Esophagus (tissue), 2 donors: ENCODE measurements around the gene KHNYN. TPM values are rescaled to one million over a fixed set of nuclear protein-coding genes. Genes with fewer than 3 reads are reported as not detected.
"Not testable (repeated sequence)": the region's sequence is repeated elsewhere in the genome, so short reads cannot be mapped to it uniquely, and the experiment has no call there.

Experiments used
- H3K27ac ChIP-seq, 2 donors: one replicate each; pipeline ENCODE4 v1.5.1; 2013; ENCODE audit warnings: low read depth in 2 of 2, mild to moderate bottlenecking in 2 of 2, inconsistent platforms in 1 of 2, low read length in 1 of 2, moderate library complexity in 1 of 2
- H3K27me3 ChIP-seq, 2 donors: one replicate each; pipeline ENCODE4 v1.6.1; 2013; ENCODE audit warnings: low read length in 2 of 2, control low read depth in 1 of 2, mild to moderate bottlenecking in 1 of 2; ENCODE audit not compliant: insufficient read depth in 2 of 2, control insufficient read depth in 1 of 2
- H3K36me3 ChIP-seq, 2 donors: one replicate each; pipeline ENCODE4 v1.6.1; 2013; ENCODE audit warnings: low read length in 1 of 2; ENCODE audit not compliant: control insufficient read depth in 2 of 2, insufficient read depth in 2 of 2
- H3K4me1 ChIP-seq, 2 donors: one replicate each; pipeline ENCODE4 v1.6.1; 2013; ENCODE audit warnings: low read length in 1 of 2; ENCODE audit not compliant: control insufficient read depth in 2 of 2, insufficient read depth in 2 of 2
- H3K4me3 ChIP-seq, 2 donors: one replicate each; pipeline ENCODE4 v1.5.1; 2013; ENCODE audit warnings: low read length in 2 of 2, mild to moderate bottlenecking in 2 of 2, low read depth in 1 of 2, moderate library complexity in 1 of 2
- H3K9me3 ChIP-seq, 2 donors: one replicate each; pipeline ENCODE4 v1.6.1; 2013; ENCODE audit warnings: mild to moderate bottlenecking in 2 of 2, low read depth in 1 of 2, low read length in 1 of 2, moderate library complexity in 1 of 2; ENCODE audit not compliant: control insufficient read depth in 2 of 2, insufficient read depth in 1 of 2
- WGBS, 2 donors: extraction: QIAGEN DNeasy Blood & Tissue Kit; methylation state at CpG; one replicate each; pipeline ENCODE4 v1.1.7; 2013; 5-methylcytosine and 5-hydroxymethylcytosine counted together
- polyA plus RNA-seq, 2 donors: library from polyadenylated mRNA; stranded (reverse); fragments of 200-250 nt; gene quantifications; one replicate each; pipeline ENCODE4 v1.2.3, GENCODE V29; 2013
- donor health status: healthy with polysubstance abuse.
- donor health status: Bipolar disorder and iron deficiency.

KHNYN gene
- polyA plus RNA-seq: 10 to 100 TPM; 20.8 to 24.4 TPM

GRCh38 chr14:24429395-24430142 lies at the start of gene KHNYN, which contains the start of gene CBLN3:
KHNYN (plus strand) TSS chr14:24429954; CDS start chr14:24430731, 777 bp downstream.
CBLN3 (minus strand) TSS chr14:24429668; CDS start chr14:24429054, 614 bp downstream.
- peak within 1 kb of the TSS; percentile 99 for H3K27ac ChIP-seq
- H3K4me3 ChIP-seq: peak within 1 kb of the TSS; percentile 78 to 85
- peaks cover 4 to 19% of the 10 kb centered on the region in 2 donors for H3K36me3 ChIP-seq
- H3K27me3 ChIP-seq: no peaks in the 10 kb centered on the region
- H3K4me1 ChIP-seq: peaks cover 4 to 37% of the 10 kb centered on the region in 2 donors
- no peaks in the 10 kb centered on the region for H3K9me3 ChIP-seq
- 3 to 6% methylated on average over 46 to 57 of the region's 57 CpGs for WGBS, 2 donors

- Histone ChIP-seq H3K4me1 (peaks cover under 1 to 9% of the 10 kb centered on the region in 2 donors), H3K27ac (no peak overlapping the region), H3K4me3 (no peak overlapping the region), H3K27me3 (no peaks in the 10 kb centered on the region), H3K36me3 (no peaks in the 10 kb centered on the region), H3K9me3 (no peaks in the 10 kb centered on the region)
- WGBS, 2 donors: 60 to 67% methylated on average over 8 of the region's 8 CpGs
Observed at GRCh38 chr14:24381363-24382063, 48.2 kb upstream of the KHNYN start.

- Histone ChIP-seq H3K4me1 (peaks cover 0 to 9% of the 10 kb centered on the region in 2 donors), H3K36me3 (no peaks in the 10 kb centered on the region), H3K27me3 (no peaks in the 10 kb centered on the region), H3K9me3 (no peaks in the 10 kb centered on the region), H3K4me3 (no peak overlapping the region), H3K27ac (no peak overlapping the region)
- WGBS, 2 donors: 35 to 59% methylated on average over 4 of the region's 4 CpGs
Observed at GRCh38 chr14:24382064-24382371, 47.7 kb upstream of the KHNYN start.

GRCh38 chr14:24384169-24384568 lies 45.6 kb upstream of the KHNYN start:
- 80 to 88% methylated on average over 4 of the region's 4 CpGs for WGBS, 2 donors
- Histone ChIP-seq H3K36me3 (no peaks in the 10 kb centered on the region), H3K27ac (no peak overlapping the region), H3K9me3 (no peaks in the 10 kb centered on the region), H3K4me3 (no peak overlapping the region), H3K27me3 (no peaks in the 10 kb centered on the region), H3K4me1 (no peaks in the 10 kb centered on the region)

- no peak overlapping the region for H3K4me3 ChIP-seq
- H3K27me3 ChIP-seq: no peaks in the 10 kb centered on the region
- no peaks in the 10 kb centered on the region for H3K9me3 ChIP-seq
- no peak overlapping the region for H3K27ac ChIP-seq
- H3K4me1 ChIP-seq: no peaks in the 10 kb centered on the region
- no peaks in the 10 kb centered on the region for H3K36me3 ChIP-seq
- 80 to 82% methylated on average over 4 of the region's 4 CpGs for WGBS, 2 donors
Observed at GRCh38 chr14:24385524-24385923, 44.2 kb upstream of the KHNYN start.

- 87 to 88% methylated on average over 2 of the region's 2 CpGs for WGBS, 2 donors
- Histone ChIP-seq H3K9me3 (no peaks in the 10 kb centered on the region), H3K36me3 (no peaks in the 10 kb centered on the region), H3K4me3 (no peak overlapping the region), H3K27me3 (no peaks in the 10 kb centered on the region), H3K27ac (no peak overlapping the region), H3K4me1 (peaks cover 3 to 4% of the 10 kb centered on the region in 2 donors)
Observed at GRCh38 chr14:24387009-24387345, 42.8 kb upstream of the KHNYN start.

GRCh38 chr14:24387579-24387978 lies 42.2 kb upstream of the KHNYN start:
- H3K4me1 ChIP-seq, H3K36me3 ChIP-seq, H3K4me3 ChIP-seq, H3K9me3 ChIP-seq, H3K27ac ChIP-seq, H3K27me3 ChIP-seq: not testable (repeated sequence)
- whole genome bisulfite sequencing, 2 donors: 87 to 90% methylated on average over 5 of the region's 5 CpGs

GRCh38 chr14:24388474-24389179 lies 41.1 kb upstream of the KHNYN start:
- H3K27ac ChIP-seq: no peak overlapping the region
- no peak overlapping the region for H3K4me3 ChIP-seq
- 55 to 57% methylated on average over 2 of the region's 2 CpGs for WGBS, 2 donors

GRCh38 chr14:24389226-24389848 lies 40.4 kb upstream of the KHNYN start:
- no peak overlapping the region for H3K4me3 ChIP-seq
- peaks cover 3 to 4% of the 10 kb centered on the region in 2 donors for H3K4me1 ChIP-seq
- H3K27me3 ChIP-seq: no peaks in the 10 kb centered on the region
- no peak overlapping the region for H3K27ac ChIP-seq
- no peaks in the 10 kb centered on the region for H3K9me3 ChIP-seq
- 68 to 70% methylated on average over 11 of the region's 11 CpGs for WGBS, 2 donors
- H3K36me3 ChIP-seq: no peaks in the 10 kb centered on the region

More at GRCh38 chr14:24388474-24389179, 41.1 kb upstream of the KHNYN start:
- Histone ChIP-seq H3K36me3 (no peaks in the 10 kb centered on the region), H3K27me3 (no peaks in the 10 kb centered on the region), H3K9me3 (no peaks in the 10 kb centered on the region), H3K4me1 (peaks cover 3 to 4% of the 10 kb centered on the region in 2 donors)
